Left lung (tissue), 10 donors: ENCODE results near the gene DCC. TPM values are rescaled to one million over a fixed set of nuclear protein-coding genes. Genes with fewer than 3 reads are reported as not detected.

ENCODE experiments used
- ATAC-seq: fragments of 200-7000 bp; cut with Tn5 transposase; one replicate; pipeline ENCODE4 v1.9.1; 2020; ENCODE audit warnings: moderate library complexity
- DNase-seq, 4 donors: peaks; one replicate each; pipeline ENCODE4 v3.0.0-alpha.2; 2013 to 2020
- H3K27ac ChIP-seq, 2 donors: fragments of 200-600 bp; sonication (generic) in 1 of 2; one replicate each; pipeline versions ENCODE4 v1.5.0 to v1.8.0; 2020 to 2021
- H3K27me3 ChIP-seq, 2 donors: fragments of 200-600 bp; sonication (generic) in 1 of 2; one replicate each; pipeline versions ENCODE4 v1.5.0 to v1.8.0; 2020 to 2021
- H3K36me3 ChIP-seq, 2 donors: fragments of 200-600 bp; sonication (generic) in 1 of 2; one replicate each; pipeline versions ENCODE4 v1.5.0 to v1.8.0; 2020 to 2021
- H3K4me1 ChIP-seq, 2 donors: fragments of 200-600 bp; one replicate each; pipeline ENCODE4 v1.8.0; 2021
- H3K4me3 ChIP-seq, 2 donors: fragments of 200-600 bp; sonication (generic) in 1 of 2; one replicate each; pipeline versions ENCODE4 v1.5.0 to v1.8.0; 2020 to 2021; ENCODE audit warnings: mild to moderate bottlenecking in 1 of 2
- H3K9me3 ChIP-seq, 2 donors: fragments of 200-600 bp; sonication (generic) in 1 of 2; one replicate each; pipeline versions ENCODE4 v1.5.0 to v1.8.0; 2020 to 2021
- intact Hi-C, 2 donors: fragments of 100-400 bp; cut with DNase I; formaldehyde crosslinking; loops; one replicate each; pipeline versions ENCODE4 v1.11.2 to v1.14.2; 2022
- polyA plus RNA-seq, 6 donors: library from polyadenylated mRNA; unstranded; fragments of 120-200 nt; gene quantifications; one replicate each; pipeline ENCODE4 v1.2.1, GENCODE V29; 2013; ENCODE audit not compliant: insufficient read length in 6 of 6
- total RNA-seq, 2 donors: library from RNA; stranded (reverse); fragmentation: NEBNext Ultra II Directional; extraction: Animal tissue kit (Norgen Biotek cat#: 25700); gene quantifications; one replicate each; pipeline ENCODE4 v1.2.1, GENCODE V29; 2021
- TF ChIP-seq, protein P1 (sequence below), 2 donors: fragments of 200-600 bp; sonication (generic) in 1 of 2; IDR thresholded peaks; one replicate each; pipeline versions ENCODE4 v1.5.0 to v1.8.0; 2021; ENCODE audit warnings: antibody characterized with exemption in 2 of 2
- donor health status: DM: no; HTN: yes; CAD: no.
- donor health status: DM: no; HTN: no; CAD: no.

The DCC gene
- total and polyA plus RNA-seq, 8 donors = 0.61 to 3.5 (median 2.1) TPM

- H3K9me3 ChIP-seq = peaks cover 0 to 9% of the 10 kb centered on the region in 2 donors
- no peaks in the 10 kb centered on the region for H3K4me1 ChIP-seq
- intact Hi-C loops = no loop called here
- H3K27me3 ChIP-seq = no peaks in the 10 kb centered on the region
- DNase-seq = no peak
- TF ChIP-seq, protein P1, sequence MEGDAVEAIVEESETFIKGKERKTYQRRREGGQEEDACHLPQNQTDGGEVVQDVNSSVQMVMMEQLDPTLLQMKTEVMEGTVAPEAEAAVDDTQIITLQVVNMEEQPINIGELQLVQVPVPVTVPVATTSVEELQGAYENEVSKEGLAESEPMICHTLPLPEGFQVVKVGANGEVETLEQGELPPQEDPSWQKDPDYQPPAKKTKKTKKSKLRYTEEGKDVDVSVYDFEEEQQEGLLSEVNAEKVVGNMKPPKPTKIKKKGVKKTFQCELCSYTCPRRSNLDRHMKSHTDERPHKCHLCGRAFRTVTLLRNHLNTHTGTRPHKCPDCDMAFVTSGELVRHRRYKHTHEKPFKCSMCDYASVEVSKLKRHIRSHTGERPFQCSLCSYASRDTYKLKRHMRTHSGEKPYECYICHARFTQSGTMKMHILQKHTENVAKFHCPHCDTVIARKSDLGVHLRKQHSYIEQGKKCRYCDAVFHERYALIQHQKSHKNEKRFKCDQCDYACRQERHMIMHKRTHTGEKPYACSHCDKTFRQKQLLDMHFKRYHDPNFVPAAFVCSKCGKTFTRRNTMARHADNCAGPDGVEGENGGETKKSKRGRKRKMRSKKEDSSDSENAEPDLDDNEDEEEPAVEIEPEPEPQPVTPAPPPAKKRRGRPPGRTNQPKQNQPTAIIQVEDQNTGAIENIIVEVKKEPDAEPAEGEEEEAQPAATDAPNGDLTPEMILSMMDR (IDR thresholded peaks at IDR 0.05) = no peak
- no peak overlapping the region for H3K4me3 ChIP-seq
- no peak for ATAC-seq
- no peaks in the 10 kb centered on the region for H3K36me3 ChIP-seq
- no peak overlapping the region for H3K27ac ChIP-seq
Observed at GRCh38 chr18:52319424-52319983, 20.5 kb upstream of the DCC start.

- DNase-seq (no peak), ATAC-seq (no peak)
- Histone ChIP-seq H3K27ac (no peak overlapping the region), H3K4me3 (no peak overlapping the region), H3K4me1 (no peaks in the 10 kb centered on the region), H3K9me3 (no peaks in the 10 kb centered on the region), H3K27me3 (no peaks in the 10 kb centered on the region), H3K36me3 (no peaks in the 10 kb centered on the region)
- TF ChIP-seq, protein P1 (IDR thresholded peaks at IDR 0.05) = no peak
- intact Hi-C loops = no loop called here
Observed at GRCh38 chr18:52322307-52322706, 17.7 kb upstream of the DCC start.

DNA sequence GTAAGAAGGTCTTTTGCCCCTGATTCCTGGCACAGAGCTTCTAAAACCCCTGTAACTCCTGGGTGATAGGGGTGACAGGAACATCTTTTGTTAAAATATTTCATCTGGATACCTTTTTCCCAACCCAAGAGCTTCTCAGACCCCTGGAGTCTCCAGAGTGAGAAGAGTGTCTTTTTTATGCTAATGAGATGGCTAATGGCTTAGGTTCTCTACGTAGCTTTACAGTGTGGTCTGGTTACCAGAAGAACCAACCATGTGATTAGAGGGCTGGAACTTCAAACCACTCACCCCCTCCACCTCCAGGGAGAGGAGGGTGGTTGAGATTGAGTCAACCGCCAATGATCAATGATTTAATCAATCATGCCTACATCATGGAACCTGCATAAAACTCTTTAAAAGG, 16.2 kb upstream of the DCC start:
- Histone ChIP-seq H3K4me1 (no peaks in the 10 kb centered on the region), H3K9me3 (no peaks in the 10 kb centered on the region), H3K36me3 (no peaks in the 10 kb centered on the region), H3K27ac (no peak overlapping the region), H3K27me3 (no peaks in the 10 kb centered on the region), H3K4me3 (no peak overlapping the region)
- intact Hi-C loops = no loop called here
- TF ChIP-seq, protein P1 (IDR thresholded peaks at IDR 0.05) = no peak
- ATAC-seq = no peak
- DNase-seq = no peak

DNA sequence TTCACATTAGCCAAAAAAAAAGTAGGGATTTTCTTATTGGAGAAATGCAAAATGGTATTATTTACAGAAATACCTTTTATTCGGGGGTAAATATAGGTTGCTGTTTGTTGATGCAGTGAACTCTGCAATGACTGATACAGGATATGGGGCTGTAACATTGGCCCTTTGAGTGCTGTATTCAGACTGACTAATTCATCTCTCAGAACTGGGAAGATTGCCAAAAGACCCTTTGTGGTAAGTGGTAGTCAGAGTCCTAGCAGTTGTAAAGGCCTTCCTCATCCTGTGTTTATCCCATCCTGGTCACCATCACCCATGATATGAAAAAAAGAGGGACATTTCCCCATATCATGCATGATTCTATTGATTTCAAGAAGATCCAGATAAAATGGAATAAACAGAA, 14.0 kb upstream of the DCC start:
- intact Hi-C loops = no loop called here

DNA sequence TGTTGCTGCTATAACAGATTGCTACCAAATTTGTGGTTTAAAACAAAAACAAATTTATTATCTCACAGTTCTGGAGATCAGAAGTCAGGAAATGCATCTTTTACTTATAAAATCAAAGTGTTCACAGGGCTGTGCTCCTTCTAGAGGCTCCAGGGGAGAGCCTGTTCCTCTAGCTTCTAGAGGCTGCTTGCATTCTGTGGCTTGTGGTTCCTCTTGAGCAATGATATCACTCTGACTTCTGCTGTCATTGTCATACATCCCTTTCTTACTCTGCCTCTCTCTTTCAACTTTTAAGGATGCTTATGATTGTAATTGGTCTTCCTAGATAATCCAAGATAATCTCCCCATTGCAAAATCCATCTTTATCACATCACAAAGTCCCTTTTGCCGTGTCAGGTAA, 6.1 kb upstream of the DCC start:
- H3K9me3 ChIP-seq = no peaks in the 10 kb centered on the region
- H3K27ac ChIP-seq = no peak overlapping the region
- ATAC-seq (no peak), DNase-seq (no peak)
- intact Hi-C loops = no loop called here
- H3K36me3 ChIP-seq = no peaks in the 10 kb centered on the region
- peaks cover 3 to 11% of the 10 kb centered on the region in 2 donors for H3K27me3 ChIP-seq
- H3K4me3 ChIP-seq = no peak overlapping the region
- TF ChIP-seq, protein P1 (IDR thresholded peaks at IDR 0.05) = no peak
- no peaks in the 10 kb centered on the region for H3K4me1 ChIP-seq

More for the DNA sequence above, 14.0 kb upstream of the DCC start:
- Histone ChIP-seq H3K9me3 (no peaks in the 10 kb centered on the region), H3K4me3 (no peak overlapping the region), H3K27ac (no peak overlapping the region), H3K36me3 (no peaks in the 10 kb centered on the region), H3K27me3 (no peaks in the 10 kb centered on the region), H3K4me1 (no peaks in the 10 kb centered on the region)
- TF ChIP-seq, protein P1 (IDR thresholded peaks at IDR 0.05) = no peak
- no peak for ATAC-seq
- no peak for DNase-seq
